ENCODE results near the gene SUSD4.

Gene SUSD4

DNA sequence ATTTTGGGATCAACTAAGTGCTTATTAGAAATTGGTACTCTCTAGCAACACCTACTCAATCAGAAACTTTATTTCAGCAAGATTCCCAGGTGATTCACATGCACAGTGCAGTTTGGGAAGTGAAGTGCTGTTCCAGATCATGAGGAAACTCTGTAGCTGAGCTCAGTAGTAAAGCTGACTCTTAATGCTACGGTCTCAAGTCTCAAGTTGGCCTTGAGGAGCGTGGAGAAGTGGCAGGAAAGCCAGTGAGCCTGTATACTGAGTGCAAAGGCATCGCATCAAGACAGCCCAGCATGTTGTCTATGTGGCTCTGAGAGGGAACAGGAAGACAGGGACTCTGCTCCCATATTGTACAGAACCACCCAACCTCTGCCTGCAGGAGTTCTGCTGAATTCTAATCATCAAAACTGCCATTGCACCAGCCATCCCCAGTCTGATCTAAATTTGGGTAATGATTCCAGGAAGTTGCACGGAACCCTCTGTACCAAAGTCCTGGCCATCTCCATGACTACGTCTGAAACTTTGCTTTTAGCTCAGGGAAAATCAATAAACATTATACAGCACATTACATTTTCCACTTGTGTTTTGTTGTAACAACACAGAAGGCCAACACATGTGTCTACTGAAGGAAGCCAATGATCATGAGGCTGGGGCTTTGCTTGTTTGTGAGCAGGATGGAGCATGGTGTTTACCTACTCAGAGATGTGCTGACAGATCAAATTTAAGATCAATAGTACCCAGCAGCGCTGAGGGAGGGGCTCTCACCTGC lies 115.8 kb downstream of the SUSD4 start:
- no peak for DNase-seq

DNA sequence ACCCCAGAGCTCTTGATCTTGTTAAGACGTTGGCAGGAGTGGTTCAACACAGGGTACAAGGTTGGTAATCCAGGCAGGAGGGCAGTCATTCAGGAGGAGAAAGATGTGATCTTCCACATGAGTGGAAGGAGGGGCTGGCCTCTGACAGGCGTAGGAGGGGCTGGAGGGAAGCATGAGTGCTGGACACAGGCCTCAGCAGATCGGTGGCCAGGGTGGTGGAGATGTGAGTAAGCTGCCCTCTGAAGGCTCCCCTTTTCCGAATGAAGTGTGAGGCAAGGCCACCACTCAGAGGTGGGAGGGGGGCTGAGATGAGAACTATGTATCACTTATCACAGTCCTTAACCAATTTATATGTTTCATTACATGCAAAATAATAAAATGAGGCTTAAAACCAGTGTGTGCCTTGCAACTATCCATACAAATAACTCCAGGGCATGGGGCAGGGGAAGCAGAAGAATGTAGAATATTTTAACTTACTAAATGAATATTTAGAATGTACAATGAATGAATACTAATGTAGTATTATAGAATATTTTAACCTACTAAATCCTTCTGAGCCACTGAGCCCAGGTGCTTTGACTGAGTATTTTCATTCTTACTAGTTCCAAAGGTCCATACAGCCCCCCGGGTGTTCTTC lies 117.4 kb downstream of the SUSD4 start:
- no peak for DNase-seq

DNA sequence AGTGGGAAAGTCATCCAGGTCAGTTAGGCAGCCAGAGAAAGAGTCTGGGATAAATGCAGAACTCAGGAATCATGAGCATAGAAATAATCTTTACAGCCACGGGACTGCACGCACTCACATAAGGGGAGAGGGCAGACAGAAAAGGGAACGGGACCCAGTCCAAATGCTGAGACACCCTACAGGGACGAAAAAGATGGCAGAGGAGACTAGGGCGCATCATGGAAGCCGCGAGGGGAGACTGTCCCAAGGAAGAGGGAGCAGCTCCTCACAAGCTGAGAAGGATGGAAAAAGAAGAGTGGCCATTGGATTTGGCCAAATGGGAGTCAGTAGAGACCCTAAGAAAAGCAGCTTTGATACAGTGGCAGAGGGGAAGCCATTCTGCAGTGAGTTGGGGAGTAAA lies 118.0 kb downstream of the SUSD4 start:
- no peak for DNase-seq

DNA sequence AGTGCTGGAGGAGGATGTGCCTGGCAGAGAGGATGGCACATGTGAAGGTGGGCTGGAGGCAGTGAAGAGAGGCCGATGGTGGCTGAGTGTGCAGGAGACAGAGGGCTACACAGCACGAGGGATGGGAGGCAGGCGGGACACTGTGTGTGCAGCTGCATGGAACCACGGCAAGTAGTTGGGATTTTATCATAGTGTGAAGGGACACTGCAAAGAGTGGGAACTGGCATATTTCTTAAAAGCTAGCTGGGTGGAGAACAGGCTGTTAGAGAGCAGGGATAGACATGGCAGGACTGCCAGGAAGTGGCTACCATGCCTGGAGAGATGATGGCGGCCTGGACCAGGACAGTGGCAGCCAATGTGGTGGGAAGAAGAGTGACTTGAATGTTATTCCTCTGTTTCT lies 118.6 kb downstream of the SUSD4 start:
- DNase-seq: no peak

DNA sequence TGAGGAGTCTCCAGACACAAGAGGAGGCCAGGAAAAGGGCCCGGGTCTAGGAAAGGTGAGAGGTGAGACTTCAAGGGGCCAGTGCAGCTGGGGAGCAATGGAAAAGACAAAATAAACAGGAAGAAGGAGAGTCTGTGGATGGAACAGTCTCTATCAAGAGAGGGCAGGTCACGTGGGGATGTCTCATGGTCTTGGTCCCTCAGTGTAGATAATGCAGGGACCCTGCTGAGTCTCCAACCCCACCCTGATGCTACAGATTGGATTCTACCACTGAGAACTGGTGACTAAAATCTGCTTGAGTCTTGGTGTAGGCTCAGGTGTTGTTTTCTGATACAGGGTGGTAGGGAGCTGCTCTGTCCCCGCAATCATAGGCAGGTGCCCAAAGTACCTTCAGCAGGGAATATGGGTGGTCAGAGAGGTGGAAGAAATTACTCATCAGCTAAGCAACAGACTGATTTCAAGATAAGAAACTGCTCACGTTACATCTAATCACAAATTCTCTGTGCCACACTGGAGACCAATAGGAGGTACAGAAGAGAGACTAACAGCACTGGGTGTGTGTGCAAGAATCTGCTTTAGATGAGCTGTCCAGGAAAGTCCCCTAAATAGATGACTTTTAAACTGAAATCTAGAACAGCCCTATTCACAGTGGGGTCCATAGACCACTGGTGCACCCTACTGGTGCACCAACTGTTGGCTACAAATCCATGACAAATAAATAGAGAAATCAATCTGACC lies 119.4 kb downstream of the SUSD4 start:
- no peak for DNase-seq

DNA sequence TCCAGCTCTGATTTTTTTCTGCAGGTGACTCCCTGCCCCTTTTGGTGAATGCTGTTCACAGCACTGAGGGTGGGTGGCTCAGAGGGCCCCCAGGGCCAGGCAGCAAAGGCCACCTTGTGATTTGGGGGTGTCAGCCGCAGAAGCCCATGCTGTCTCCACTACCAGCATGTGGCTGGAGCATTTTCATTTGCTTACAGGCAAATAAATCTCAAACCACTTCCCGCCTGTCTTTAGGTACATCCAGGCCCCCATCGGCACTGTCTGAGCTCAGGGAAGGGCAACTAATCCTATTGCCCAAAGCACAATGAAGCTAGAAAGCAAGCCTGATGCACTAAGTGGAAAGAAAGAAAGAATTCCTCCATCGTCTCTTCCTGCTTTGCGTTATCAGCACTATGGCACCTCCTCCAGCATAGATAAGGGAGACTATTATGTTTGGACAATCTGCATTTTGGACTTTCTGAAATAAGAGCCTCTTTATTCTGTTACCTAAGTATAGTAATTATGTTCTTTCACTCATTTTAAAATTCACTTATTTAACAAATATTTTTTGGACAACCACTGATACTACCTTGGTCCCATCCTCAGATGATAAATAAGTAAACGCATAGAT lies 120.4 kb downstream of the SUSD4 start:
- no peak for DNase-seq

DNA sequence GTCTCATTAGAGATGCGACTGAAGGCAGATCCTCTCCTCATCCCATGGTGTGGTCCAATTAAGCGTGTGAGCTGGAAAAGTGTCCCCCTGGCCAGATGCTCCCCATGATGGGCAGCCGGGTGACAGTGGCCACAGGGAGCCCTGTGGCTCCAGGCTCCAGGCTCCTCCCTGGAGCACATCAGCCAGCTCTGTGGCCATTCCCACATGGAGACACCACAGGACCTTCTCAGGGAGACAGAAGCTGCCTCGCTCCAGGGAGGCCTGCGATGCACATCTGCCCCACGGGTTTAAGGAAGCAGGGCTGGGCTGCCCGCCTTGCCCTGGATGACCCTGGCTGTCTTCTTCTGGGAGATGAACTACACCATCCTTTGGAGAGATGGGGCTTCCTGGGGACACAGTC lies 121.0 kb downstream of the SUSD4 start:
- no peak for DNase-seq

DNA sequence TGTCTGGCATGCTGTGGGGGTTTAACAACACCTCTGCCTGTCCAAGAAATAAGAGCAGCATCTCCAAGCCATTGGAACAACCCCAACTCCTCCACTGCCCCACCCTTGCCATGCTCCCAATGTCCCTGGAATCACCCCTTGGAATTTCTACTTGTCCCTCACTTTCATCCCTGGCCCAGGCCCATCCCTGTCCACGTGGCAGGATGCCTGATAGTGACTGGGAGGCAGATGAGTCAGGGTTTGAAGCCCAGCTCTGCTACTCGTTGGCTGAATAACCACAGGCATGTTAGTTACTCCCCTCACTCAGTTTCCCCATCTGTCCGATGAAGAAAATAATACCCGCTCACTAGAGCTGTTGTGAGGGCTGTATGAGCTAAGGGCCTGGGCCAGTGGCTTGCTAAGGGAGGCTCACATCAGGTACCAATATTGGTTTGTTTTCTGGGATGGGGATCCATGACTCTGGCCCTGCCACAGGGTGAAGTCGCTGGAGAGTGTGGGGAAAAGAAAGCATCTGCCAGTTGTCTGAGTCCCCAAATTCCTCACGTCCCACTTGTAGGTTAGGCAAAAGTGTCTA lies 121.5 kb downstream of the SUSD4 start:
- no peak for DNase-seq

DNA sequence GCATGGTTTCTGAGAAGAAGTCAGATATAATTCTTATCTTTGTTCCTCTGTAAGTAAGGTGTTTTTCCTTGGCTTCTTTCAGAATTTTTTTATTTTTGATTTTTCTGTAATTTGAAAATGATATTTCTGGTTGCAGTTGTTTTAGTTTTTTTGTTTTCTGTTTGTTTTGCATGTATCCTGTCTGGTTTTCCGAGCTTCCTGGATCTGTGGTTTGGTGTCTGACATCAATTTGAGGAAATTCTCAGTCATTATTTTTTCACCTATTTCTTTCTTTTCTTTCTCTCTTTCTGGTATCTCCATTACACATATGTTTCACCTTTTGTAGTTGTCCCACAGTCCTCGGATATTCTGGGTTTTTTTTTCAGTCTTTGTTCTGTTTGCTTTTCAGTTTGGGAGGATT lies 123.9 kb downstream of the SUSD4 start:
- no peak for DNase-seq

DNA sequence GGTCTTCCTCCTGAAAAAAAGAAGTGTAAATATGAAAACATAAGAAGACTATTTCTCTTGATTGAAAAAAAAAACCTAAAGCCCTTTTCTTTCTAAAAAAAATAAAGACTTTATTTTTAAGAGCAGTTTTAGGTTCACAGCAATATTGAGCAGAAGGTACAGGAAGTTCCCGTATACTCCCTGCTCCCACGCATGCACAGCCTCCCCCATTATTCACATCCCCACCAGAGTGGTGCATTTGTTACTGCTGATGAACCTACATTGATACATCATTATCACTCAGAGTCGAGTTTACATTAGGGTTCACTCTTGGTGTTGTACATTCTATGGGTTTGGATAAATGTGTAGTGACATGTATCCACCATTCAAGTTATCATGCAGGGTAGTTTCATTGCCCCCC lies 128.9 kb downstream of the SUSD4 start:
- no peak for DNase-seq

DNA sequence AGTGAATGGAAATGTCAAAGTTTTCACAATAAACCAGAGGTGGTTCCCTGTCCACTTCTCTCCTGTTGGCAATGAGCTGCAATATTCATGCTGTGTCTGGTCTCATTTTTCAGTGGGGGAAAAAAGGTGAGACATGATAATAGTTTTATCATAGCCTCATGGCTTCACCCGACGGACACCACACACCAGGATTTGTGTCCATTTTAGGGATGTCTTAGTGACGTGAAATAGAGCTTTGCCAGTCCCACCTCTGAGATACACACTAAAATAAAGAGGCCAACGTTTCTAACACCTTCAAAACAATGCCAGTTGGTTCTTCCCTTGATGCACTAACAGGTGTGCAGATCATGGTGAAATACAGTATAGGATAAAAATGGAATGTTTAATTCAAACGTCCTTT lies 129.4 kb downstream of the SUSD4 start:
- no peak for DNase-seq

DNA sequence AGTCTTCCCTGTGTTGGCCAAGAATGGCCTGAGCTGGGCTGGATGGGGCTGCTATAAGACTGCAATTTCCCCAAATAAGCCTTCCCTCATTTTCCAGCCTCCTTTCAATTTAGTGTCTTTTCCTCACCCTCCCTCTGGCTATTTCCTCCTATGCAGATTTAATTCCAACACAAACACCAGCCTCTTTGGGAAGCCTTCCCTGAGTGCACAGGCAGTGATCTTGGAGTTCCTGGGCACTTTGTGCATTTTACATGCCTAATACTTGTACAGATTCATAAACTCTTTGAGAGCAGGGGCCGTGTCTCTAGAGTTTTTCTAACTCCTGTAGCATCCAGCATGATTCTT lies 129.8 kb downstream of the SUSD4 start:
- no peak for DNase-seq

DNA sequence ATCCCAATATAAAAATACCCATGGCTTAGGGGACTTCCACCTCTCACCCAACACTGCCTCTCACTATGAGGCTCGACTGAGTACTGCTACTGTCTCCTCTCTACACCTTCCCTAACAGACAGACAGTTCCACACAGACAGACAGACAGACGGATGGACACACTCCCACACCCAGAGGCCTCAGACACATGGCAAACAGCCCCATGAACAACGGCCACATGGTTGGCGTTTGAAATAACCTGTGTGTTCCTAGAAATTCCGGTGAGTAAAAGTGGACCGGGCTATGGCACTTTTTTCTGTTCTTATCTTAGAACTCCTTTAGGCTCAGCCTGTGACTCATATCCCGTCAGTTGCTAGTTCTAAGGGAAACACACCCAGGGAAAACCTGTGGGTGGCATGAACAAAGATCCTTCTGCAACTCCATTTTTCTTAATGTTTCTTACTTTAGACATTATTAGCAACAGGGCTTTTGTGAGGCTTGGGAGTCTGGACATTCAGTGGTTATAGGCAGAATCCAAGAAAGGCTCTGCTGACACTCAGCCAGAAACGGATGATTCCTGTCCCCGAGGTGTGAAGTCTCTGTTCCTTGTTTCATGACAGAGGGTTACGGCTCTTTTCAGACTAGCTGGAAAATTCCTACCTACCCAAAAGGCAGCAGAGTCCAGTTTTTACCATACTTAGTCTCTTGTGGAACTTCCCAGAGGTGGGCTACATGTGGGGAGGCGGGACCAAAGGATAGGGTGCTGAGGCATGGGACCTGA lies 130.4 kb downstream of the SUSD4 start:
- no peak for DNase-seq

DNA sequence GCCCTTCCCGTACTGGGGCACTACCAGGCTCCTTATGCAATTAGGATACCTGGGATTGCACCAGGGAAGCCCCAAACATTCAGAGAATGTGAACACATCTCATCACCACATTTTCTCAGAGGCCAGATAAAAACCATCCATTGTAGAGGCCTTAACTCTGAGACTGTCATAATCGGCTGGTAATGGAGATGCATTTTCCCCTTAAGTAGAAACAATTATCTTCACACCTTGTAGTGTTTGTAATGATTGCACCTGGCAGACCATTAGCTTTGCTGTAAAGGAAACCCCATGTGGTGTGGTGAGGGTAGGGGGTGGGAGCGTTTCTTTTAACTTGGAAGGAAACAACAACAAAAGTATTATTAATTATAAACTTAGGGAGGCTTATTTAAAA lies 131.0 kb downstream of the SUSD4 start:
- no peak for DNase-seq

DNA sequence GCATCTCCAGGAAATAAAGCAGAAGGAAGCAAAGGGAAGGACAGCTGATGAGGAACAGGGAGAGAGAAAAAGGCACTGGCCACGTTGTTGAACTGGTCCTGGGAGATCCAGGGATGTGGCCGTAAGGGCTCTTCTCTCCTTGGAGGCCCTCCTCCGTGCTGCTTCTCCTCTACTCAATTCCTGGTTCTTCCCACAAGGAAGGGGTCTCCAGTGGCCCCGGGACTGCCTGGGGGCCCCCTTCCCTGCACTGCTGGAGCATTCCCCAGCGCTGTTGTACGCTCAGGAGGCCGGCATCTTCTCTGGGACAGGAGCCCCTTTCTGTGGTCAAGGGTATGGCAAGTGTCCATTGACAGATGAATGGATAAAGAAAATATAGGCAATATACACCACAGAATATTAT lies 132.4 kb downstream of the SUSD4 start:
- no peak for DNase-seq

DNA sequence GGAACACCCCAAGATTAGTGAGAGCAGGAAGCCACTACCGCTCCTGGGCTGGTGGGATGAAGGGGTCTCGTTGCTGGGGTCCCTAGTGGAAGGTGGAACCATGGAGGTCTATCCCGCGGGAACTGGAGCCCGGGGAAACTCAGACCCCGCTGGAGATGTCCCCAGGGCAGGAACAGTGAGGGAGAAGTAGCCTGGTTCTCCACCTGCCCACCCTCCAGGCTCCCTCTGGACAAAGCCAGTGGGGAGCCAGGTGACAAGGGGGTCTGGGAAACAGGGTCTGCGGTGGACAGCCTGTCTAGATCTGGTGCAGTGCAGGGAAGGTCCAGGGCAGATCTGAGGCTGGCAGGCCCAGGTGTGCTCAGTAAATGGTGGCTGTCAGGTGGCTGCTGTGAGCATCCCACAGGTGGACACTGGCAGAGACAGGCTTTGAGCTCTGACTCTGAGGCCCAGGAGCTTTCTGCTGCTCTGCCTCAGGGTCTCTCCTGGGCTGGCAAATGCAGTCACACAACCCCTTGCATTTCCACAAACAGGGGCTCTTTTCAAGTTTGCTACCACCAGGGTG lies 132.9 kb downstream of the SUSD4 start:
- DNase-seq: no peak

DNA sequence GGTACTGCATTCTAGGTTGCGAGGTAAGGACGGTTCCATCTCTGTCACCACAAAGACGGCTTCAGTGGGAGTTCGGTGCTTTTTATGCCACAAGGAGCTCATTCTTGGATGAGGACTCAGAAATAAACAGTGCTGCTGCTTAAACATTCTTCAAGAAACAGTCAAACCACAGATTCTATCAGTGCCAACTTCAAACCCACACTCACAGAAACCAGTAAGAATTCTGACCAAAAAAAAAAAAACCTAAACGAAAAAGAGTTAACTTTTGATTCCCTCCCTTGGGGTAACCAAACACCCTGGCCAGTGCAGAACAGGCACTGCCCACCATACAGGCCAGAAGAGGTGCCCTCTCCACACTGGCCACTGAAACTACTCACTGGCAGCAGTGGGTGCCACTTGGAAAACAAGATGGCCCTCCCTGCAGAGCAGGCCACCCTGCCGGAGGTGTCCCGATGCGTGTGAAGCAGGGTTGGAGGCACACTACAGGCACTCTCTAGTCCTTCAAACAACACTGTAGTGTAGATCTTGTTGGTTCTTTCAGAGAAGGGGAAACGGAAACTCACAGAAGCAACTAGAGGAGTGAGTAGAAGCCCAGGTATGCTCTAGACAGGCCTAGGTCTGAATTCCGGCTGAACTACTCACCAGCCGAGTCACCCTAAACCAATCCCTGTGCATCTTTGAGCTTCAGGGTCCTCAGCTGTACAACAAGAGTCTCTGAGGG lies 133.7 kb downstream of the SUSD4 start:
- DNase-seq: no peak

DNA sequence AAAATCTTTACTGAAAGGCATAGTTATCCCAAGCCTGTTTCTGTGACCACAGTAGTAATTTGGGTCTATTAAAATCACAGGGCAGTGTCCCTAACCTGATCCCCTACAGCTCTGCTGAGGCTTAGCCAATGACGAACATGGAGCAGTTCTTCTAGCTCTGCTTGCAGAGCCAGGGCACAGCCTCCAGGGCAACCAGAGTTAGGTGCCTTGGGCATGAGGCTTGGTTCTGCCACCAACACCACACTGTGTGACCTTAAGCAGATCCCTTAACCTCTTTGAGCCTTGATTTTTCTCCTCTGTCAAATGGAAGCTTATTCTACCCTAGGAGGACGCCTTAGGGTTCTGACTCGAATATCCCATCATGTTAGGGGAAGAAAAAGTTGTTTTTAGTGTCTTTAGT lies 134.2 kb downstream of the SUSD4 start:
- no peak for DNase-seq

DNA sequence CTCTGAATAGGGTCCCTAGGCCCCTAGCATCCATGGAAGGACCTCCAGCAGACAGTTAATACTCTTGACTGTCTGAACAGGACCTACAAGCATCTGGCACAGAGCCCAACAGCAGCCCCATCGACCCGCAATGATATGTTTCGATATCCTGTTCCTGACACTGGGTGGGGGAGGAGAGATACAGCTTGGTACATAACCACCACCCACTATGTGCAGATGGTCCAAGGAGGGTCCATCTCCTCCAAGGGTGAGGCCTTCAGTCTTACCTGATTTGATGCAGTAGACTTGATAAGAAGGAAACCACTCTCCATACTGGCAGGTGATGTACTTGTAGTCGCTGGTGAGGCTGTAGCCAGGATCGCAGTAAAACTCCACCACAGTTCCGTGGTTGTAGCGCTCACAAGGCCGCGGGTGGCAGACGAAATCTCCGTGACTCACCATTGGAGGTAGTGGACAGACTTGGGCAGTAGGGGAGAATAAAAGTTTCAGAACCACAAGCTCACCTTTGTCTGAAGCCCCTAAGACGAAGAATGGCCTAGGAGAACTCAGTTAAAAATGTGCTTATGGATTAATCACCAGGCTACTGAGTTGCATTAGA lies 134.9 kb downstream of the SUSD4 start:
- DNase-seq: no peak

DNA sequence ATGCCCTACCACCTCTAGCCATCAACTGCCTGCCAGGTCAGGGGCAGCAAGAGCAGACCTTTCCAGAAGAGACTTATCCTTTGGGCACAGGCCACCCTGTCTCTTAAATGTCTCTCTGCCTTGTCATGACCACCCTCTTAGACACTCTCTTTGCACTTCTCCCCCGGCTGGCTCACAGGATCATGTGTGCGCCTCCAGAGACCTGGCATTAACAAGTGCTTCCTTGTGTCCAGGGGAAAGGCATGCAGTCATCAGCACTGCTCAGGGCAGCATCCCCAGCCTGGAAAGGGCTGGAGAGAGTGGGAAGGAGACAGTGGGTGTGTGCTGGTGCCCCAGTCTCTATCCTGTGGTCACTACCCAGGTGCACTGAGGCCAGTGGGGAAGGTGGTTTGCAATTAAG lies 135.8 kb downstream of the SUSD4 start:
- DNase-seq: no peak

DNA sequence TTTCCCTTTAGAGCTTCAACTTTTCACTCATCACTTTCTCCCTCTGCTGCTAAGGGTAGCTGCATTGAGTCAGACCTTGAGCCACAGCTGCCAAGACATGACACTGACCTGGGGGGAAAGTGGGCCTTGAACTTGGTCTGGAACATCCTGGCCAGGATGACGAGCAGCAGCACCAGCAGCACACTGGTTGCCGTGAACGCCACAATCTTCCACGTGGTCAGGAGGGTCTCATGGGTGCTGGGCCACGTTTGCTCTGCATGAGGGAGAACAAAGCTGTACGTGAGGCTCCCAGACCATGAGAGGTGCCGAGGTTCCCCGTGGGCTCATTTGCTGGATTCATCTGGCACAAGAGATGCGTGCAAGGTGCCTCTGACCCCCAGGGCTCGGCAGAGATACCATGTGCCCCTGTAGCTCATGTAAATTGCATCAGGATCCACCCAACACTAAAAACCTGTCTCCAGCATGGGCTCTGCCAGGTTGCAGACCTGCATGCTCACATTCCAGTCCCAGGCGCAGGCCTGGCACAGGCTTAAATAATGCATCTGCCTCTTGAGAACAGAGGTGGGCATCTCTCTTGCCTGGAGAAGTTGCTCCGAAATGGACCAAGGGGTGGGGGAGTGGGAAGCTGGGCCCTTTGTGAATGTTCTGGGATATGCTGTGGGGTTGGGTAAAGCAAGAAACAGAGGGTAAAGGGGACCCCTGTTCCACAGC lies 136.3 kb downstream of the SUSD4 start:
- DNase-seq: no peak
